OCI-LY3 (cell line): ENCODE measurements around the gene MBP.
"Not testable (repeated sequence)": the region's sequence is repeated elsewhere in the genome, so short reads cannot be mapped to it uniquely, and the experiment has no call there.

Experiments used
- H2AFZ ChIP-seq: fragments of 200-600, 300-600 bp; shearing (Covaris generic); 2 replicates; pipeline ENCODE4 v1.6.0; 2014; ENCODE audit warnings: antibody characterized with exemption, low read depth, low read length
- H3K27ac ChIP-seq: fragments of 200-600, 300-600 bp; sonication (generic); 2 replicates; pipeline ENCODE4 v1.5.1; 2014; ENCODE audit warnings: mild to moderate bottlenecking, low read length, moderate library complexity, mixed read lengths
- H3K27me3 ChIP-seq: fragments of 200-600, 300-600 bp; sonication (generic); 2 replicates; pipeline ENCODE4 v1.6.1; 2014; ENCODE audit warnings: low read depth, low read length, mixed read lengths
- H3K36me3 ChIP-seq: fragments of 200-600, 300-600 bp; sonication (generic); replicated peaks from 2 replicates; pipeline ENCODE3; 2014; ENCODE audit warnings: low read depth, low read length, mixed read lengths
- H3K4me1 ChIP-seq: fragments of 300-600, 200-600 bp; sonication (generic); 2 replicates; pipeline ENCODE4 v1.6.1; 2014; ENCODE audit warnings: low read length, mixed read lengths
- H3K4me2 ChIP-seq: fragments of 200-600, 300-600 bp; sonication (generic); 2 replicates; pipeline ENCODE4 v1.6.1; 2014; ENCODE audit warnings: low read length, mixed read lengths
- H3K4me3 ChIP-seq: fragments of 300-600, 200-600 bp; sonication (generic); 2 replicates; pipeline ENCODE4 v1.5.1; 2014; ENCODE audit warnings: antibody characterized with exemption, mild to moderate bottlenecking, low read length, moderate library complexity
- H3K79me2 ChIP-seq: fragments of 300-600, 200-600 bp; shearing (Covaris generic); 2 replicates; pipeline ENCODE4 v1.6.1; 2014; ENCODE audit warnings: mild to moderate bottlenecking, low read length, mixed read lengths
- H3K9ac ChIP-seq: fragments of 300-600, 200-600 bp; shearing (Covaris generic); 2 replicates; pipeline ENCODE4 v1.6.0; 2014; ENCODE audit warnings: mild to moderate bottlenecking, low read length, moderate library complexity
- H3K9me3 ChIP-seq: fragments of 200-600, 300-600 bp; shearing (Covaris generic); 2 replicates; pipeline ENCODE4 v1.6.1; 2014; ENCODE audit warnings: low read length, mixed read lengths; ENCODE audit not compliant: insufficient read depth
- H4K20me1 ChIP-seq: fragments of 200-600, 300-600 bp; sonication (generic); 2 replicates; pipeline ENCODE4 v1.6.1; 2016; ENCODE audit warnings: low read length, mixed read lengths; ENCODE audit not compliant: insufficient read depth
- EZH2phosphoT487 ChIP-seq: fragments of 200-600 bp; shearing (Covaris generic); IDR thresholded peaks from 2 replicates; pipeline ENCODE4 v1.6.1; 2018; ENCODE audit warnings: antibody characterized with exemption, mixed run types, low read depth
- TF ChIP-seq, protein P1 (sequence below): fragments of 200-600, 300-600 bp; sonication (generic); IDR thresholded peaks from 2 replicates; pipeline ENCODE4 v1.5.1; 2014; ENCODE audit warnings: antibody characterized with exemption, low read length, low read depth

Gene MBP

DNA sequence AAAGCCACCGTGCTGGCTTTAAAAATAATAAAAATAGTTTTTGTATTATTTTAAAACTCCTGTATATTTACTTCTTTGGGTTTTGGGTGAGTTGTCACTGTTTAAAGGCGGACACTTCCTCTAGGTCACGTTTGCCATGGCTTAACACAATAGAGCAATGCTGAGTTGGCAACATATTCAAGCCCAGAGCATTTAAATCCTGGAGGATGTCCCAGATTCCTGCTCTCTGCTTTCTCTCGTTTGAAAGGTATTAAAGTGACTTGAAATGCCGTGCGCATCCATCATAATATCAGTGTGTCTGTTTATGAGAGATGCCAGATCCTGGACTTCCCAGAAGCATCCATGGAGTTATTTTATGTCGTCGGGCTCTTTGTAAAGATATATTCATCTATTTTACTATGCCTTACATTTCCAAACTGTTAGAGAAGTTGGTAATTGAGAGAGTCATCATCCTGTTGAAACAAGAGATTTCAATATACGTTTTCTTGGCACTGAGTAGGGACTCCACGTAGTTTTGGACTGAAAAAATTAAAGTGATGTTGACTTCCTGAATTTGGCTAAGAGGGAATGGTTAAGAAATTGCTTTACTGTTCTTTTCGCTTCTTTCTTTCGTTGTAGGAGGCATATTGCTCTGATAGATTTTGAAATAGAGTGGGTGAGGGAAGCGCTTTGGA lies 159.6 kb downstream of the MBP start:
- Histone ChIP-seq H4K20me1 (no peaks in the 10 kb centered on the region), H3K27ac (no peak overlapping the region), H3K4me2 (no peak overlapping the region), H3K79me2 (no peaks in the 10 kb centered on the region), H3K9me3 (no peaks in the 10 kb centered on the region), H3K9ac (no peak overlapping the region), H3K4me3 (no peak overlapping the region), H3K27me3 (no peaks in the 10 kb centered on the region), H3K4me1 (no peaks in the 10 kb centered on the region), H2AFZ (no peak overlapping the region), H3K36me3 (no peaks in the 10 kb centered on the region)
- TF ChIP-seq EZH2phosphoT487 = no peak
- TF ChIP-seq, protein P1, sequence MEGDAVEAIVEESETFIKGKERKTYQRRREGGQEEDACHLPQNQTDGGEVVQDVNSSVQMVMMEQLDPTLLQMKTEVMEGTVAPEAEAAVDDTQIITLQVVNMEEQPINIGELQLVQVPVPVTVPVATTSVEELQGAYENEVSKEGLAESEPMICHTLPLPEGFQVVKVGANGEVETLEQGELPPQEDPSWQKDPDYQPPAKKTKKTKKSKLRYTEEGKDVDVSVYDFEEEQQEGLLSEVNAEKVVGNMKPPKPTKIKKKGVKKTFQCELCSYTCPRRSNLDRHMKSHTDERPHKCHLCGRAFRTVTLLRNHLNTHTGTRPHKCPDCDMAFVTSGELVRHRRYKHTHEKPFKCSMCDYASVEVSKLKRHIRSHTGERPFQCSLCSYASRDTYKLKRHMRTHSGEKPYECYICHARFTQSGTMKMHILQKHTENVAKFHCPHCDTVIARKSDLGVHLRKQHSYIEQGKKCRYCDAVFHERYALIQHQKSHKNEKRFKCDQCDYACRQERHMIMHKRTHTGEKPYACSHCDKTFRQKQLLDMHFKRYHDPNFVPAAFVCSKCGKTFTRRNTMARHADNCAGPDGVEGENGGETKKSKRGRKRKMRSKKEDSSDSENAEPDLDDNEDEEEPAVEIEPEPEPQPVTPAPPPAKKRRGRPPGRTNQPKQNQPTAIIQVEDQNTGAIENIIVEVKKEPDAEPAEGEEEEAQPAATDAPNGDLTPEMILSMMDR = no peak

DNA sequence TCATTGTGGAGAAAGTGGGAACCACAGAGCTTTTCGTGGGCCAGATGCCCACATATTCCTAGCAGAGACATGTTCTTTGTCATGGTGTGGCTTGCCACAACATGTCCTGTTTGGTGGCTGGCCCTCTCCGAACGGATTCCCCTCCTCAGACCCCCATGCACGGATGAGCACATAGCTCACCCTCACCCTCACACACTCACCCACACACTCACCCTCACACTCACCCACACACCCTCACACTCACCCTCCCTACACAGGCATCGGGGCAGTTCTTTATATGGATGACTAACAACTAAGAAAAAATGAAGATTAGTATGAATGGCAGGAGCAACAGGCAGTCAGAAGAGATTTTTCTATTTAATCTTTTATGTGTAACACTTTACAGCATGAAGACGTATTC lies 160.3 kb downstream of the MBP start:
- H3K4me1 ChIP-seq = no peaks in the 10 kb centered on the region
- no peak overlapping the region for H3K9ac ChIP-seq
- no peaks in the 10 kb centered on the region for H4K20me1 ChIP-seq
- no peaks in the 10 kb centered on the region for H3K27me3 ChIP-seq
- TF ChIP-seq, protein P1 = no peak
- TF ChIP-seq EZH2phosphoT487 = no peak
- no peak overlapping the region for H3K4me2 ChIP-seq
- no peak overlapping the region for H2AFZ ChIP-seq
- H3K36me3 ChIP-seq = peaks cover 1% of the 10 kb centered on the region
- H3K79me2 ChIP-seq = peaks cover 3% of the 10 kb centered on the region; the same call in 1 of the 2 replicates
- no peak overlapping the region for H3K4me3 ChIP-seq
- no peaks in the 10 kb centered on the region for H3K9me3 ChIP-seq
- H3K27ac ChIP-seq = no peak overlapping the region

DNA sequence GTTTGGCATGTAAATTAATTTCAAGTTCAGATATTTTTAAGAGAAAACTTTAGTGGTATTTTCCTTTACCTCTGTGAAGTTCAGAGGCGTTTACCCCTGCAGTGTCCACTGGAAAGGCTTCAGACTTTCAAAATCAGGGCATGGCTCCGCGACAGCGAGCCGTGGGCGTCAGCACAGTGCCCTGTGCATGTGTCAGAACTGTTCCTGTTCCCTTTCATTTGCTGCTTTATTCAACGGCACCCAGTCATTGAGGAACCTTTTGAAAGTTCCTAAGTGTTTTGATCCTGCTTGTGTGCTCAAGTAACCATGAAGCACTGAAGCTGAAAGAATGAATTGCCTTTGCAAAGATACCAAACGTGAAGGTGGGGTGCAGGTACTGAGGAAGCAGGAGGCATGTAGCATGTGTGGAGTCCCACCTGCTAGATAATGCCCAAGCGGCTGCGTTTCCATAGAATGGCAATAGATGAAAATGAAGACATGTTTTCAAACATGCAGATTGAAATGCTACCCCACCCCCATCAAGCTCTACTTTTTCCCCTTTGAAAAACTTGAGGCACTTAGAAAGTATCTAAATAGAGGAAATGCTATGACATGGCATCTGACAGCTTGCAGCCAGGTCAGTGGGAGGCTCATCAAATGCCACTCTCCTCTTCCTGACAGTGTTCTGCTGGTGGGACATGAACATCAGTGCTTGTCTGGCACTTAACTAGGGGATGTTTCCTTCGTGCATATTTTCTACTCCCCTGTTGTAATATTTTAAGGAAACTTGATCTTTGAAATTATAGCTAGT lies 161.6 kb downstream of the MBP start:
- Histone ChIP-seq H3K27ac (no peak overlapping the region), H3K9me3 (no peaks in the 10 kb centered on the region), H3K79me2 (peaks cover 10% of the 10 kb centered on the region), H4K20me1 (no peaks in the 10 kb centered on the region), H3K27me3 (no peaks in the 10 kb centered on the region), H2AFZ (no peak overlapping the region), H3K4me2 (no peak overlapping the region), H3K9ac (no peak overlapping the region), H3K36me3 (peaks cover 9% of the 10 kb centered on the region), H3K4me1 (no peaks in the 10 kb centered on the region), H3K4me3 (no peak overlapping the region)
- TF ChIP-seq, protein P1 = no peak
- no peak for TF ChIP-seq EZH2phosphoT487

DNA sequence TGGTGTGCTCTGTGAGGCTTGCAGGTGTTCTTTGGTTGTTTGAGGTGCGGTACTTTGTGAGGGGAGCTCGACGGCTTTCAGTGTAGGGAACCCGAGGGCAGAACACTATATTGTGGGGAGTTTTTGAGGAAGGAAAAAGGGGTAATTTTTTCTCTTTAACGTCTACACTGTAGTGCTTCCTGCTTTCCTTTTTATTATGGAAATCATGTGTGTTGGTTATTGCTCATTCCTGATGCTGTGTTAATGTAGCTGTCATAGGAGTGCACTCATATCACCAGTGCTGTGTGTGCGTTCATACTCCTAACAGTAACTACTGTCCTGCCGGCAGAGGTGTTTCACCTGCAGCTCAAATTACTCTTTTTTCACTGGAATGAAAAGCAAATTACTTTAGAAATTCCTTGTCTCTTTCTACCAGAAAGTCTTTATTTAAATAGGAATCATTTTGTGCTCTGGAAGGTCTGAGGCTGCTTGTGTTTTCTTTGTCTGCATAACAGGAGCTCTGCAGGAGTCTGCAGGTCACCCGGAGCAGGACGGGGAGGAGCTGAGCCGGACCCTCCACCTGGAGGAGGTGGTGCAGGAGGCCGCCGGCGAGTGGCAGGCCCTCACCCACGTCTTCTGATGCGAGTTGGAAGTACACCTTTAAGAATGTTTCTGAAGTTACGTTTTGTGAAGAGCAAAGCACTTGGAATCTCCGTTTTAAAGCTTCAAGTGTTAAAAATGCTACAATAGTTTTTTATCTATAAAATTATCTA lies 164.7 kb downstream of the MBP start:
- H3K9me3 ChIP-seq = no peaks in the 10 kb centered on the region
- no peak overlapping the region for H3K9ac ChIP-seq
- H3K36me3 ChIP-seq = peaks cover 9% of the 10 kb centered on the region
- peaks cover 10% of the 10 kb centered on the region for H3K79me2 ChIP-seq
- no peak overlapping the region for H3K4me3 ChIP-seq
- no peak overlapping the region for H3K27ac ChIP-seq
- H3K4me1 ChIP-seq = no peaks in the 10 kb centered on the region
- TF ChIP-seq, protein P1 = no peak
- TF ChIP-seq EZH2phosphoT487 = no peak
- no peak overlapping the region for H3K4me2 ChIP-seq
- H4K20me1 ChIP-seq = no peaks in the 10 kb centered on the region
- H2AFZ ChIP-seq = no peak overlapping the region
- no peaks in the 10 kb centered on the region for H3K27me3 ChIP-seq

DNA sequence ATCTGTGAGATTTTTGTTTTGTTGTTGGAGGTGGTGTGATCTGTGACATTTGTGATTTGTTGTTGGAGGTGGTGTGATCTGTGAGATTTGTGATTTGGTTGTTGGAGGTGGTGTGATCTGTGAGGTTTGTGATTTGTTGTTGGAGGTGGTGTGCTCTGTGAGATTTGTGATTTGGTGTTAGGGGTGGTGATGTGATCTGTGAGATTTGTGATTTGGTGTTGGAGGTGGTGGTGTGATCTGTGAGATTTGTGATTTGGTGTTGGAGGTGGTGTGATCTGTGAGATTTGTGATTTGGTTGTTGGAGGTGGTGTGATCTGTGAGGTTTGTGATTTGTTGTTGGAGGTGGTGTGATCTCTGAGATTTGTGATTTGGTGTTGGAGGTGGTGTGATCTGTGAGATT lies 165.3 kb downstream of the MBP start:
- H3K4me1 ChIP-seq, H3K36me3 ChIP-seq, H4K20me1 ChIP-seq, H2AFZ ChIP-seq, H3K4me2 ChIP-seq, H3K9me3 ChIP-seq, H3K4me3 ChIP-seq, H3K27me3 ChIP-seq, H3K27ac ChIP-seq, H3K9ac ChIP-seq: not testable (repeated sequence)
- H3K79me2 ChIP-seq = peaks cover 10% of the 10 kb centered on the region
